Heart left ventricle (tissue), 13 donors: ENCODE data around the gene BHLHA15.

ENCODE experiments used
- POLR2A ChIP-seq, 2 donors: fragments of 450-650 bp; IDR thresholded peaks; one replicate each; pipeline ENCODE4 v1.6.1; 2017; ENCODE audit warnings: antibody characterized with exemption in 2 of 2, mild to moderate bottlenecking in 2 of 2, moderate library complexity in 2 of 2
- TF ChIP-seq, protein P1 (sequence below), 12 donors: fragments of 200-600 bp; sonication (generic) in 4 of 12; IDR thresholded peaks; one replicate each; pipeline versions ENCODE4 v1.5.0 to v1.8.0; 2018 to 2022; ENCODE audit warnings: antibody characterized with exemption in 12 of 12, mild to moderate bottlenecking in 5 of 12
- donor health status: ischemic (EF 13 %, LVEDD 7.1; RV severe dilation, severe dysfunction).
- donor health status: DM: no; HTN: yes; CAD: no.
- donor health status: DM: no; HTN: no; CAD: no.
- donor health status: ischemic (EF 25% LVEDD 6.9; RV normal size, moderate dysfunction).
- donor health status: ischemic (EF 25% LVEDD 5.7; RV mildly dilated, moderate dysfunction).
- donor health status: ischemic (EF 35%, LVEDD 5.7; RV mildly dilated, moderate dysfunction).
- donor health status: nonischemic (EF 11% LVEDD 7.7; RV severe dilation, severe dysfunction).
- donor health status: DM: yes; HTN: yes; CAD: no.
- donor health status: PGD.
- donor health status: ischemic (EF 29% LVEDD 5.4; RV normal size, mild dysfunction).
- donor health status: nonischemic (EF 23%, LVEDD 6.1; RV moderate dilation, normal function).

DNA sequence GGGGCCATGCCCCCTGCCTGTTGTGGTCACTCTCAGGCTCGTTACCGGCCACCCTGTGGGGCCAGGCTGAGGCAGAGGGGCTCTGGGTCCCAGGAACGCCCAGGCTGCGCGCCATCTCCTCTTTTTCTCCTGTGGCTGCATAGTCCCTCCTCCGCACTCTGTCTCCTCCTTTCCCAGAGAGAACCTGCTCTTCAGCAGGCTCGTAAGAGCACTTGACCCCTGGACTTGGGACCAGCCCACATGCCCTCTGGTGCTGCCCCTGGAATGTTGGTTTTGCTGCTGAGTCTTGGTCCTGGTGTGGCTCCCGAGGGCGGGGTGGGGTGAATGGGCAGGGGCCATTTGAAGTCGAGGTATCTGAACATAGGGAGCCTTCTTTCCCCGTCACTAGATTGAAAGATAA, 6.6 kb upstream of the BHLHA15 start:
- TF ChIP-seq, protein P1, sequence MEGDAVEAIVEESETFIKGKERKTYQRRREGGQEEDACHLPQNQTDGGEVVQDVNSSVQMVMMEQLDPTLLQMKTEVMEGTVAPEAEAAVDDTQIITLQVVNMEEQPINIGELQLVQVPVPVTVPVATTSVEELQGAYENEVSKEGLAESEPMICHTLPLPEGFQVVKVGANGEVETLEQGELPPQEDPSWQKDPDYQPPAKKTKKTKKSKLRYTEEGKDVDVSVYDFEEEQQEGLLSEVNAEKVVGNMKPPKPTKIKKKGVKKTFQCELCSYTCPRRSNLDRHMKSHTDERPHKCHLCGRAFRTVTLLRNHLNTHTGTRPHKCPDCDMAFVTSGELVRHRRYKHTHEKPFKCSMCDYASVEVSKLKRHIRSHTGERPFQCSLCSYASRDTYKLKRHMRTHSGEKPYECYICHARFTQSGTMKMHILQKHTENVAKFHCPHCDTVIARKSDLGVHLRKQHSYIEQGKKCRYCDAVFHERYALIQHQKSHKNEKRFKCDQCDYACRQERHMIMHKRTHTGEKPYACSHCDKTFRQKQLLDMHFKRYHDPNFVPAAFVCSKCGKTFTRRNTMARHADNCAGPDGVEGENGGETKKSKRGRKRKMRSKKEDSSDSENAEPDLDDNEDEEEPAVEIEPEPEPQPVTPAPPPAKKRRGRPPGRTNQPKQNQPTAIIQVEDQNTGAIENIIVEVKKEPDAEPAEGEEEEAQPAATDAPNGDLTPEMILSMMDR (IDR thresholded peaks at IDR 0.05), result no peak
- TF ChIP-seq POLR2A (IDR thresholded peaks at IDR 0.05), result no peak
